Left renal cortex interstitium (tissue), 4 donors: ENCODE data around the gene FBXL17. TPM values are rescaled to one million over a fixed set of nuclear protein-coding genes. Genes with fewer than 3 reads are reported as not detected.
A peak's percentile ranks its signal among the peaks of the same experiment; 100 is the strongest.
"Not testable (repeated sequence)": the region's sequence is repeated elsewhere in the genome, so short reads cannot be mapped to it uniquely, and the experiment has no call there.

ENCODE experiments used
- DNase-seq, 4 donors: peaks; one replicate each; pipeline ENCODE4 v3.0.0-alpha.2; 2013; ENCODE audit warnings: low read depth in 4 of 4, low spot score in 2 of 4, missing footprints in 1 of 4
- polyA plus RNA-seq, 4 donors: library from polyadenylated mRNA; unstranded; fragments of 120-200 nt; gene quantifications; one replicate each; pipeline ENCODE4 v1.2.1, GENCODE V29; 2013; ENCODE audit not compliant: insufficient read length in 4 of 4

FBXL17 gene
- polyA plus RNA-seq, 4 donors: 23.0 to 32.8 (median 30.3) TPM

GRCh38 chr5:108315829-108316228 is 66.1 kb downstream of the FBXL17 start:
- no peak for DNase-seq

GRCh38 chr5:108312258-108312657 is 69.6 kb downstream of the FBXL17 start:
- no peak for DNase-seq

GRCh38 chr5:108311682-108312081 is 70.2 kb downstream of the FBXL17 start:
- DNase-seq: no peak

- no peak for DNase-seq
Measured at GRCh38 chr5:108303611-108304010, 78.3 kb downstream of the FBXL17 start.

- no peak for DNase-seq
Measured at GRCh38 chr5:108303086-108303485, 78.8 kb downstream of the FBXL17 start.

- DNase-seq: no peak
Measured at GRCh38 chr5:108297042-108297601, 84.8 kb downstream of the FBXL17 start.

- no peak for DNase-seq
Measured at GRCh38 chr5:108295578-108296368, 86.1 kb downstream of the FBXL17 start.

DNA sequence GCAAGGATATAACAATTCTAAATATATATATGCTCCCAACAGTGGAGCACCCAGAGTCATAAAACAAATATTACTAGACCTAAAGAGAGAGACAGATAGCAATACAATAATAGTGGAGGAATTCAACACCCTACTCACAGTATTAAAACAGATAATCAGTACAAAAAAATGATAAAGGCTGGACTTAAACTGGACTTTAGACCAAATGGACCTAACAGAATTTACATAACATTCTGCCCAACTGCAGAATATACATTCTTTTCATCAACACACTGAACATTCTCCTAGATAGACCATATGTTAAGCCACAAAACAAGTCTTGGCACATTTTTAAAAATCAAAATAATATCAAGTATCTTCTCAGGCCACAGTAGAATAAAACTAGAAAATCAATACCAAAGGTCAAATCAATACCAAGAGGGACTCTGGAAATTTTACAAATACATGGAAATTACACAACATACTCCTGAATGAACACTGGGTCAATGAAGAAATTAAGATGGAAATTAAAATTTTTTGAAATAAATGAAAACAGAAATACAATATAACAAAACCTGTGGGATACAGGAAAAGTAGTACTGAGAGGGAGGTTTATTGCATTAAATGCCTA is 100.8 kb downstream of the FBXL17 start:
- no peak for DNase-seq

- DNase-seq: no peak
Measured at GRCh38 chr5:108280248-108280647, 101.7 kb downstream of the FBXL17 start.

- DNase-seq: no peak
Measured at GRCh38 chr5:108278285-108279240, 103.3 kb downstream of the FBXL17 start.

DNA sequence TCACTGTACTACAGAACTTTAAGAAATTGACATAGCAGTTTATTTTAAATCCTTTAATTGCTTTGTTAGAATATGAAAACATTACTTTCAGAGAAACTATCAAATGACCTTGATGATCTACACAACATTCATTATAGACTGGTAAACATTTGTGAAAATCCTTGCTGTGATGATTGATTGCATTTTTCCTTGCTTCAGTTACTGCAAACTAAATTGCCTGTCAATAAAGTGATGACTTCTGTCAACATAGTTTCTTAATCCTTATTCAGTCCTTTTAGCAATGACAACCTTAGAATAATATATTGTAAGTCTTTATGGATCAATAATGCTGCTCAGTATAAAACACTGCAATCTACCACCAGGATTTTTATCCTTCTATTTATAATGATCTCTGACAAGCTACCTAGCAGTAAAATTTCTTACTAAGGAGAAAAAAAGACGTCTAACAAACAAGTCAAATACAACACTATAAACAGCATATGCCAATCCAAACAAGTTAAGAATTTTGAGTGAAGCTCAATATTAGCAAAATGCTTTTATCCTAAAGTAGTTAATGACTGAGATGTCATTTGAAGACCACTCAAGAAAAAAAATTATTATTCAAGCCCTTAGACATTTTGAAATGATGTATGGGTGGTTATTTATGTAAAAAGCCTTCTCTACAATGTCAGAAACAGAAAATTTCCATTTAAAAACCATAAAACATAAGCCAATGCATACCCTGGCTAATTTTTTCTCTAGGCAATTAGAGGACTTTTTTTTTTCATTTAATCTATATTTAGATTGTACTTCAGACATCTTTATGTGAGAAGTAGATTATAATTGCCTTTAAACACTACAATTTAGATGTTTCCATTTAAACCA is 105.5 kb downstream of the FBXL17 start:
- DNase-seq: no peak

- DNase-seq: not testable (repeated sequence)
Measured at GRCh38 chr5:108274080-108274479, 107.8 kb downstream of the FBXL17 start.

DNA sequence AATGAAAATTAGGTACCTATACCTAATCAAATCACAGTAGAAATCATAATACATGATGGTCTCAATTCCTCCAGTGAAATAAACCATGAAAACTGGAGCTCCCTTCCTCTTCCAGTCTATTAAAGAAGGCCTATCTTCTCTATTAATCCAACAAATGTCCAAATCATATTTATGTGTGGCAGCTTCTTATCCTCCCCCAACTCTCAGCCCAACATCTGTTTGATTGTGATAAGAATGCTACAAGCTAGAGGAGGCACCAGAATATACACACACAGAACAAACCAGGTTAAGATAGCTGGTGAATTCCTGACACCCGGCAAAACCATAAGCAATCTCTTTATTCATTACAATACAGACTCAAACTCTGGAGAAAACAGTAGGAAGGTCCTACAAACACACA is 110.8 kb downstream of the FBXL17 start:
- no peak for DNase-seq

DNA sequence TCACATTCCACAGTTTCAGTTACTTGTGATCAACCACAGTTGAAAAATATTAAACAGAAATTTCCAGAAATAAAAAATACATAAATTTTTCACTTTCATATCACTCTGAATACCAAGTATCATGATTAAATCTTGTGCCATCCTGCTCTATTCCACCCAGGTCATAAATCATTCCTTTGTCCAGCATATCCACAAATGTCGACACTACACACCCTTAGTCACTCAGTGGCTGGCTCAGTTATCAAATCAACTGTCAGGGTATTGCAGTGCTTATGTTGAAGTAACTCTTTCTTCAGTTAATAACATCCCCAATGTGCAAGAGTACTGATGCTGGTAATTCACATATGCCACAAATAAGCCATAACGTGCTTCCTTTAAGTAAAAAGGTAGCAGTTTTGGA is 115.7 kb downstream of the FBXL17 start:
- DNase-seq: no peak

DNA sequence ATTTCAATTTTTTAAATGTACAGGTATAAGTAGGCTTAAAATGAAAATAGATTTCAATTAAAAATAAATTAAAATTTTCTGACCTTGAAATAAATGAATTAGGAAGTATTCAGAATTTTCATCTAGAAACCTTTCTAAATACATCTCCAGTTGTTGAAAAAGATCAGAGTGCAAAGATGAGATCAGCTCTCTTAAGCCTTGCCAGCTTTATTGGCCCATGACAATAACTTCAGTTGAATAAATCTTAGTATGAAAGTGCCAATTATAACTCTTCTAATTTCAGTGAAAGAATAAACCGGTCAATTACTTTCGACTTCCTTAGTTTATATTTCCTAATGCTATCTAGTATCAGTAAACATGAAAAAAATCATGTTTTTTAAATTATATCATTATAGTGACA is 117.4 kb downstream of the FBXL17 start:
- no peak for DNase-seq

DNA sequence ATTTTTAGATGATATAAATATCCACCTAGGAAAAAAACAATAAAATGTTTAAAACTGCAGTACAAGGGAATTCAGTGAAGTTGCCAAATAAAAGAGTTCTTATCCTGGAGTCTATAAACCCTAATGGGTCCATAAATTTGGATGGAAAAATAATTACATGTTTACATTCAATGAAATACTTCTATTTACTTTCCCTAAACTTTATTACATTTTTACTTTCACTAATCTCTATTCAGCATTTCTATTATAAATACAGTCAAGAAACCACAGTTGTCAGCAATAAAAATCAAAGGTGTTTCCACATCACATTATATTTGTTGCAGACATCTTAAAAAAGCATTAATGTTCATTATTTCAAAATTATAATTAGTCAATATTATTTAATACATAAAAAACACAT is 118.6 kb downstream of the FBXL17 start:
- no peak for DNase-seq

DNA sequence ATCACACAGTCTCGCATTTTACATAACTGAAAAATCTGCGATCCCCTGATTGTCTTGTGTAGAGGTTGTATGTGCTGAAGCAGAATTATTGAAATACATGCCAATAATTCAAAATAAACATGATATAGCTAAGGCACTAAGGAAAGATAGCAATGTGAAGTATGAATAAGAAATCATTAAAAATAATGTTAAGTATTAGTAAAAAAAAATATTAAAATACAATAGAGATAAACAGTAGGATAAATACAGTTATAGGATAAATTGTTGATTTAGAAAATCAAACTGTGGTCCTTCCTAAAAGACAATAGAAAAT is 121.1 kb downstream of the FBXL17 start:
- no peak for DNase-seq

GRCh38 chr5:108260117-108260857 is 121.6 kb downstream of the FBXL17 start:
- DNase-seq: peak; percentile 48 to 74 (median 61)

- DNase-seq: no peak
Measured at GRCh38 chr5:108259306-108259705, 122.6 kb downstream of the FBXL17 start.
